Keratinocyte (primary cell): ENCODE measurements around the gene KCNJ16. TPM values are rescaled to one million over a fixed set of nuclear protein-coding genes. Genes with fewer than 3 reads are reported as not detected.
"Not testable (repeated sequence)": the region's sequence is repeated elsewhere in the genome, so short reads cannot be mapped to it uniquely, and the experiment has no call there.

Experiments
- DNase-seq: peaks from one replicate; pipeline ENCODE4 v3.0.0-alpha.2; 2011; ENCODE audit warnings: low read depth, missing footprints, low spot score
- FAIRE-seq: peaks from 2 replicates; lab custom pipeline; 2011; peaks lifted over from hg19 to GRCh38; lab: Jason Lieb, UNC
- H2AFZ ChIP-seq: 2 replicates; pipeline ENCODE4 v1.6.0; 2012; ENCODE audit warnings: low read length, control low read depth, inconsistent platforms; ENCODE audit not compliant: control insufficient read depth
- H3K27ac ChIP-seq: 2 replicates; pipeline ENCODE4 v1.5.1; 2011; ENCODE audit warnings: low read length; ENCODE audit not compliant: control insufficient read depth, insufficient read depth
- H3K27me3 ChIP-seq: 3 replicates; pipeline ENCODE4 v1.6.0; 2011; ENCODE audit warnings: low read length; ENCODE audit not compliant: control insufficient read depth, insufficient read depth; ENCODE audit errors: extremely low read depth
- H3K36me3 ChIP-seq, 2 experiments: 2 replicates in 1 of 2; 3 replicates in 1 of 2; pipeline ENCODE4 v1.5.1; 2011; ENCODE audit warnings: low read length in 2 of 2, mild to moderate bottlenecking in 1 of 2; ENCODE audit not compliant: control insufficient read depth in 2 of 2, insufficient read depth in 2 of 2; ENCODE audit errors: extremely low read depth in 1 of 2
- H3K4me1 ChIP-seq: 3 replicates; pipeline ENCODE4 v1.5.1; 2011; ENCODE audit warnings: low read length; ENCODE audit not compliant: control insufficient read depth, insufficient read depth; ENCODE audit errors: extremely low read depth
- H3K4me2 ChIP-seq: 3 replicates; pipeline ENCODE4 v1.6.0; 2011; ENCODE audit warnings: low read depth, low read length; ENCODE audit not compliant: control insufficient read depth, insufficient read depth; ENCODE audit errors: extremely low read depth
- H3K4me3 ChIP-seq, 3 experiments: fragments of 200-600 bp in 1 of 3; sonication (generic) in 1 of 3; 2 replicates in 2 of 3; 3 replicates in 1 of 3; pipeline ENCODE4 v1.5.1; 2011 to 2016; ENCODE audit warnings: low read length in 3 of 3, mild to moderate bottlenecking in 3 of 3, control low read depth in 2 of 3, inconsistent platforms in 1 of 3, low read depth in 1 of 3, mixed read lengths in 1 of 3, mixed run types in 1 of 3, moderate library complexity in 1 of 3; ENCODE audit not compliant: control insufficient read depth in 2 of 3, insufficient read depth in 2 of 3; ENCODE audit errors: extremely low read depth in 1 of 3
- H3K79me2 ChIP-seq: 2 replicates; pipeline ENCODE4 v1.6.0; 2012; ENCODE audit warnings: low read length; ENCODE audit not compliant: control insufficient read depth, insufficient read depth
- H3K9ac ChIP-seq: 3 replicates; pipeline ENCODE4 v1.6.0; 2011; ENCODE audit warnings: low read length; ENCODE audit not compliant: control insufficient read depth, insufficient read depth; ENCODE audit errors: extremely low read depth
- H3K9me1 ChIP-seq: 3 replicates; pipeline ENCODE4 v1.6.0; 2011; ENCODE audit warnings: low read length; ENCODE audit not compliant: control insufficient read depth, insufficient read depth; ENCODE audit errors: extremely low read depth
- H3K9me3 ChIP-seq: 2 replicates; pipeline ENCODE4 v1.5.1; 2012; ENCODE audit warnings: low read depth, low read length; ENCODE audit not compliant: control insufficient read depth
- H4K20me1 ChIP-seq: 3 replicates; pipeline ENCODE4 v1.6.0; 2011; ENCODE audit warnings: low read length; ENCODE audit not compliant: control insufficient read depth, insufficient read depth; ENCODE audit errors: extremely low read depth
- CTCF ChIP-seq, 3 experiments: IDR thresholded peaks in 1 of 3; conservative IDR thresholded peaks in 1 of 3; optimal IDR thresholded peaks in 1 of 3; 2 replicates in 2 of 3; 3 replicates in 1 of 3; pipeline versions ENCODE3 to v1.5.1; 2011; ENCODE audit warnings: low read length in 3 of 3, mild to moderate bottlenecking in 3 of 3, moderate library complexity in 2 of 3, control low read depth in 1 of 3, inconsistent platforms in 1 of 3; ENCODE audit not compliant: insufficient read depth in 2 of 3; ENCODE audit errors: extremely low read depth in 1 of 3
- EZH2 ChIP-seq: IDR thresholded peaks from one replicate; pipeline ENCODE4 v1.6.1; 2012; ENCODE audit warnings: inconsistent platforms, mild to moderate bottlenecking, low read length, moderate library complexity
- dilution Hi-C: fragments of 300-500 bp; cut with MboI; formaldehyde crosslinking; loops from one replicate; pipeline ENCODE4 v1.7.0; 2020; ENCODE audit warnings: low sequenced_read_pairs; ENCODE audit not compliant: extremely low pct_ligation_motif_present
- polyA plus RNA-seq, 5 experiments: library from polyadenylated mRNA; depleted of rRNA in 3 of 5; stranded (reverse) in 3 of 5; stranded (forward) in 1 of 5; unstranded in 1 of 5; fragments of >200 nt; gene quantifications; 1 replicate in 1 of 5; 2 replicates in 3 of 5; 3 replicates in 1 of 5; pipeline versions ENCODE4 v1.2.1 to v1.2.3, GENCODE V29; 2011 to 2012; ENCODE audit warnings: missing spikeins in 2 of 5, low read depth in 1 of 5, low replicate concordance in 1 of 5

KCNJ16 gene
- polyA plus RNA-seq, 1 donor (not counting 4 experiments of a cell fraction or from before 2014, with no cell fraction given): not detected

GRCh38 chr17:70041540-70041939 is 33.5 kb upstream of the KCNJ16 start:
- no peaks in the 10 kb centered on the region for H3K9me1 ChIP-seq
- no peak overlapping the region for H3K27ac ChIP-seq
- no peaks in the 10 kb centered on the region for H3K9me3 ChIP-seq
- H3K4me3 ChIP-seq: no peak overlapping the region
- H3K4me1 ChIP-seq: no peaks in the 10 kb centered on the region
- H3K9ac ChIP-seq: no peak overlapping the region
- no peak overlapping the region for H2AFZ ChIP-seq
- no peaks in the 10 kb centered on the region for H3K27me3 ChIP-seq
- no peaks in the 10 kb centered on the region for H4K20me1 ChIP-seq
- DNase-seq: no peak
- no peak overlapping the region for H3K4me2 ChIP-seq
- no peak for FAIRE-seq
- dilution Hi-C loops: no loop called here
- no peaks in the 10 kb centered on the region for H3K36me3 ChIP-seq
- no peak for TF ChIP-seq CTCF (optimal IDR thresholded peaks at IDR 0.05 in 1 of 3, IDR thresholded peaks at IDR 0.05 in 1 of 3, conservative IDR thresholded peaks at IDR 0.05 in 1 of 3; ENCODE audit: extremely low read depth in 1 of 3, insufficient read depth in 2 of 3, low read length in 3 of 3)
- TF ChIP-seq EZH2: no peak
- no peaks in the 10 kb centered on the region for H3K79me2 ChIP-seq

- H3K9me1 ChIP-seq, H3K9ac ChIP-seq, H4K20me1 ChIP-seq, H2AFZ ChIP-seq, H3K4me1 ChIP-seq, dilution Hi-C loops, H3K27ac ChIP-seq, H3K4me2 ChIP-seq, H3K27me3 ChIP-seq, DNase-seq, FAIRE-seq, H3K36me3 ChIP-seq, H3K4me3 ChIP-seq, H3K9me3 ChIP-seq, H3K79me2 ChIP-seq: not testable (repeated sequence)
Measured at GRCh38 chr17:70045780-70046179, 29.2 kb upstream of the KCNJ16 start.
